HuH-7 (cell line): ENCODE results near the gene SLC35F4.

Source experiments
- DNase-seq: peaks from one replicate; pipeline ENCODE4 v3.0.0; 2011; ENCODE audit warnings: low spot score

SLC35F4 gene

GRCh38 chr14:57526942-57527341 lies 338.9 kb downstream of the SLC35F4 start:
- DNase-seq, result no peak

- DNase-seq, result no peak
Measured at GRCh38 chr14:57519043-57519442, 346.8 kb downstream of the SLC35F4 start.
